ENCODE data around the gene WWOX.

WWOX gene

DNA sequence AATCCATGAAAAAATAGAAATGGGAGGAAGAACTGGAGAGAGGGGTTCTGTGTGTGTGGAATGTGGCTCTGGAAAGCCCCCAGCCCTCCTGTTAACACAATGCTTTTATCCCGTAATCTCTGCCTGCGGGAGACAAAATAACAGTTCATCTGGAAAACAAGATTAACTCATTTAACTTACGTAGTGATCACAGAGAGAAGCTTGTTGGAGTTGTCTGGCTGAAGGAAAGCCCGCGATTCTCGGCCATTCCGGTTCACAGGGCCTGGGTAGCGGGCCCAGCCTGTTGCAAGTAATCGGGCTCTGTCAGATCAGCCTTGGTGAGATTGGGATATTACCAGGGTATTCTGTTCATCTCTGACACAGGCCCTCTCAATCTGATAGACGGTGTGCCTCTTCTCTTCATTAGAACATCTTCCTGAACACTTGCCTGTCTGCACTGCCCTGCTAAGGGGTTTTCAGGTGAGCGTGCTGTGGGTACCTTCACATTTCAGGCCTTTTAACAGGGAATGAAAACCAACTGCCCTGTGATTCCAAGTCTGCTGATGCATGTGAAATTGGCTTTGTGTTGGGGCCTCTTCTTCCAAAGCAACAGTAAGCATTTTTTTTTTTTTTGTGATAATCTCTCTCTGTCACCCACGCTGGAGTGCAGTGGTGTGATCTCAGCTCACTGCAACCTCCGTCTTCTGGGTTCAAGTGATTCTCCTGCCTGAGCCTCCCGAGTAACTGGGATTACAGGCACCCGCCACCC, 609.9 kb downstream of the WWOX start:
- POLR2A ChIA-PET, result no interaction called here
- no peak for DNase-seq (ENCODE audit: extremely low spot score)
- no peak for TF ChIP-seq CTCF (IDR thresholded peaks at IDR 0.05; ENCODE audit: control extremely low read depth, extremely low read depth, low read depth, missing control alignments)
- CTCF ChIA-PET, result interaction anchor here (0.9 kb wide), 1 partner anchor 63 kb away, joined by 3 read pairs; no protein-coding TSS in a partner anchor

- TF ChIP-seq CTCF (IDR thresholded peaks at IDR 0.05; ENCODE audit: control extremely low read depth, extremely low read depth, low read depth, missing control alignments), result no peak
- DNase-seq (ENCODE audit: extremely low spot score), result no peak
- ChIA-PET POLR2A (no interaction called here), CTCF (interaction anchor here (2.0 kb wide), 1 partner anchor 9 kb away, joined by 11 read pairs; no protein-coding TSS in a partner anchor)
These were observed 615.7 kb downstream of the WWOX start for GRCh38 chr16:78715106-78715505.

DNA sequence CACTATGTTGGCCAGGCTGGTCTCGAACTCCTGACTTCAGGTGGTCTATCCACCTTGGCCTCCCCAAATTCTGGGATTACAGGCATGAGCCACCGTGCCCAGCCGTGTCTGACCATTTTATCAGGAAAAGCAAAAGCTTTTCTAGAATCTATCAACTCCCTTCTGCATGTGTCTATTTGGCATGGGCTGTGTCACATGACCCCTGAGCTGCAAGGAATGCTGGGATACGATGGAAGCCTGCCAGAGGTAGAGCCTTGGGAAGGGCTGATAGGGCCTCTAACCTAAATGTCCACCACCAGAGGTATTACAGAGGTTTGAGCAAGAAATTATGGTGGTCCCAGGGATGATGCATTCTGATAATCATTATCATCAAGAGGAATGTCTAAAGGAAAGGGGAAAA, 616.2 kb downstream of the WWOX start:
- CTCF ChIA-PET, result interaction anchor here (2.0 kb wide), 1 partner anchor 10 kb away, joined by 11 read pairs; no protein-coding TSS in a partner anchor
- no peak for TF ChIP-seq CTCF (IDR thresholded peaks at IDR 0.05; ENCODE audit: control extremely low read depth, extremely low read depth, low read depth, missing control alignments)
- POLR2A ChIA-PET, result no interaction called here
- DNase-seq (ENCODE audit: extremely low spot score), result no peak

DNA sequence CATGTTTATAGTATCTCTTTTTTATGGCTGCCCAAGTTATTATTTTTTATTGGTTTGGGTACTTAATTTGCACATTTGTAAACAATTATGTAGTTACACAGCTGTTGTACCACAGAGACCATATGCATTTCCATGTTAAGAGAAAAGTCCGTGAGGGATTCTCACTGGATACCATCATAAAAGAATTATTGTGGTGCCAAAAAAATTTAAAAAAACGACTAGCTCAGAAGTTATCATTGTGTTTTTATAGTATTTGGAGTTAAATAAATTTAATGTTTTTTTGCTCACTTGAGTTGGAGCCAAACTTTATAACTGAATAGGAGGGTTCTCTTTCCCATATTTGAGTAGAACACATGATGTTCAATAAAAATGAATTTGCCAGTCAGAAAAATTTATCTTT, 618.7 kb downstream of the WWOX start:
- ChIA-PET CTCF (interaction anchor here (0.7 to 2.1 kb wide), 5 partner anchors 12 to 52 kb away, joined by 3 to 6 read pairs (median 3); no protein-coding TSS in a partner anchor), POLR2A (no interaction called here)
- DNase-seq (ENCODE audit: extremely low spot score), result no peak
- TF ChIP-seq CTCF (IDR thresholded peaks at IDR 0.05; ENCODE audit: control extremely low read depth, extremely low read depth, low read depth, missing control alignments), result no peak

DNA sequence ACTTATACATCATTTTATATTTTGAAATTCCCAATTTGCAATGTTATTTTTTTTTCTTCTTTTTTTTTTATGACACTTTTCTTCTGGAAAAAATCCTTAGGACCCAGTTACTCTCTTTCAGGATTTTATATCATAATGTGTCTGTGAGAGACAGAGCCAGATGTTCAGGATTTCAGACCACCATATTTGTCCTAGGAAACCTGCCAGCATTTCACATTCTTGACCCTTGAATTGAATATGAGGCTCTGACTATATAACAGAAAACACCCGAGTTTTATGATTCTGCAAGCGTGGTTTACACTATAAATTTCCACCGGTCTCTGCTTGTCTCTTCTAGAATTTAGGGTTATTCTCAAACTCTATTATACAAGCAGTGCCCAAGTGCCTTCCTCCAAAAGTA, 621.0 kb downstream of the WWOX start:
- ChIA-PET POLR2A (no interaction called here), CTCF (no interaction called here)
- no peak for TF ChIP-seq CTCF (IDR thresholded peaks at IDR 0.05; ENCODE audit: control extremely low read depth, extremely low read depth, low read depth, missing control alignments)
- DNase-seq (ENCODE audit: extremely low spot score), result no peak

DNA sequence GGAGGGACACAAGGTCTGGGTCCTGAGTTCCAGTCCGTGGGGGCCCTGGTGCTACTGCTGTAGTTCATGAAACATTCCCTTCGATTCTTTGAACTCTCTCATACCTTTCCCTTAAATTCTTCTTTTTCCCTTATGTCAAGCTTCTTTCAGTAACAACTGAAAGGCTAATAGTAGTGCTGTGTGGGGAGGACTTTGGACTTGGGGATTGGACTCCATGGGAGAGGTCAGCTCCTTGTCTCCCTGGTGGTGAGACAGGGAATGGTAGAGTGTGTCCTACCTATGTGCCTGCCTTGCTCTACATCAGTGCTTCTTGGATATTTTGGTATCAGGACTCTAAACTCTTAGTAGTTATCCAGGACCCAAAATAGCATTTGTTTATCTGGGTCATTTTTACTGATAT, 628.1 kb downstream of the WWOX start:
- ChIA-PET CTCF (interaction anchor here (1.4 kb wide), 1 partner anchor 36 kb away, joined by 3 read pairs; no protein-coding TSS in a partner anchor), POLR2A (no interaction called here)
- no peak for DNase-seq (ENCODE audit: extremely low spot score)
- TF ChIP-seq CTCF (IDR thresholded peaks at IDR 0.05; ENCODE audit: control extremely low read depth, extremely low read depth, low read depth, missing control alignments), result no peak
